Measurements from ENCODE around the gene POLN. TPM values are rescaled to one million over a fixed set of nuclear protein-coding genes. Genes with fewer than 3 reads are reported as not detected.

Gene POLN
- total RNA-seq, 3 donors from 2014 or later (not counting 1 experiment from before 2014, with no cell fraction given): 2.6 to 6.9 (median 3.3) TPM

Other genes with a start within 250 kb of the POLN start
- 10 to 100 TPM; 38.7 to 47.6 (median 46.0) TPM for gene NELFA, start 233.1 kb downstream of the POLN start, total RNA-seq
- gene NAT8L, start 182.8 kb downstream of the POLN start, total RNA-seq: not detected
- gene HAUS3, start within 50 bp of the POLN start, total RNA-seq: 10 to 100 TPM; 38.0 to 50.3 (median 49.4) TPM
- 100 to 1,000 TPM; 141 to 172 (median 166) TPM for gene MXD4, start 20.0 kb upstream of the POLN start, total RNA-seq
- gene ZFYVE28, start 176.5 kb upstream of the POLN start, total RNA-seq: 100 to 1,000 TPM in 2 of 3 donors, 10 to 100 TPM in 1; 85.4 to 107 (median 104) TPM
- gene CFAP99, start 176.8 kb upstream of the POLN start, total RNA-seq: not detected
- 100 to 1,000 TPM; 103 to 130 (median 123) TPM for gene RNF4, start 227.0 kb upstream of the POLN start, total RNA-seq

Data from natural killer cell (primary cell).